Measurements from ENCODE around the gene RELN. TPM values are rescaled to one million over a fixed set of nuclear protein-coding genes. Genes with fewer than 3 reads are reported as not detected.
"Not testable (repeated sequence)": the region's sequence is repeated elsewhere in the genome, so short reads cannot be mapped to it uniquely, and the experiment has no call there.

RELN gene
- polyA plus RNA-seq, 10 donors, result 4.5 to 14.3 (median 7.3) TPM

DNA sequence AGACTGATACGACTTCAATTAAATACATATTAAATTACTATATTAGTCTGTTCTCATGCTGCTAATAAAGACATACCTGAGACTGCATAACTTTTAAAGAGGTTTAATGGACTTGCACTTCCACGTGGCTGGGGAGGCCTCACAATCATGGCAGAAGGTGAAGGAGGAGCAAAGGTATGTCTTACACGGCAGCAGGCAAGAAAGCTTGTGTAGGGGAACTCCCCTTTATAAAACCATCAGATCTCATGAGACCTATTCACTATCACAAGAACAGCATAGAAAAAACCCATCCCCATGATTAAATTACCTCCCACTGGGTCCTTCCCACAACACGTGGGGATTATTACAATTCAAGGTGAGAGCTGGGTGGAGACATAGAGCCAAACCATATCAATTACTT is 92.6 kb downstream of the RELN start:
- not testable (repeated sequence) for DNase-seq

DNA sequence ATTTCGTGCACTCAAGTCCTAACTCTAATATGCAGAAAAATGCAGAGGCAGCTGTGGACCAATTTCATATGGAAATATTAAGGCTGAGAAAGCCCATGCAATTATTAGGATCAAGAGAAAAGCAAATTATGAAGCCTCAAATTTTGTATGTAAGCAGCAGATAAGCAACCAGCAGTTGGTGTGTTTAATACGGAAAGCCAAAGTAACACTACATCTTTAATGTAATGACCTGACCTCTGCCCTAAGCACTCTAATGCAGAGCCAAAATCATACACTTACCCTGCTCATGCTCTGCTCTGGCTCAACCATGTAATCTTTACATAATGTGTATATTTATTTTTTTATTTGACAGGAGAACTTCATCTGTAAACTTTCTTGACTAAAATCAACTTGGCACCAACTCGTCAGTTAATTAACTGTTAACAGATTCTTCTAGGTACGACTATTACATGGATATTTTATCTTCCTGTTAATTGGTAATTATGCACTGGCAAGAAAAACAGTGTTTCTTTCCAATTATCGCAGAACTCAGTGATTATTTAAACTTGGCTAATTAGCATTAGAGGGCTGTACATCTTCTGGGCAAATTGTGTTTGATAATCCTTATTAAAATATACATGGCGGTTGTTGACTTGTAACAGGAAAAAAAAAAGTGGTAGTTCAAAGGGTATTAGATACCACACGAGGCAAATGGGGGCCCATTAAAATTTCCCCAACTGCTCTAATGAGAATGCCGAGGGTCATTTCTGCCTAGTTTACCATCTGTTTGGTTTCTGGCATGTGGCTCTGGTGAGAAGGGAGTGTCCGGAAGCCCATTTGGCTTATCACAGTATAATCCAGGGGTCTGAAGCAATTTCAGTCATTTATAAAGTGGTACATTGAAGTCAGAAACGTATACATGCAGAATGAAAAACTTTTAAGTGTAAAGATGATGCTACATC is 94.5 kb downstream of the RELN start:
- no peak for DNase-seq

DNA sequence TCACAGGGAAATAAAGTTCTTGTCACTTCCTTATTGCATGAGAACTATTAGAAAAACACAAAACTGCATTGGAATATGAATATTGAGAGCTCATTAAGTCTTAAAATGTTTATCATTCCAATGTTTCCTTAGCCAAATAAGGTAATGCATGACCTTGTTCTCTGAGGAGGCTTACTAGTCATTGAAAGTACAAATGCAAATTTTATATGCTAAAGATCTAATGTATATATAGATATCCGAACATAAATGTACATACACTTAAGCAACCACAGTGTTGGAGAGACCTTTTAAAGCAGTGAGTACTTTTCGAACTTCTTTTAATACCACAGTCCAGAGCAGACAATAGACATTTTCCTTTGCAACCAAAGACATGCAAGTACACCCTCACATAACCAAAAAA is 96.1 kb downstream of the RELN start:
- DNase-seq, result no peak

DNA sequence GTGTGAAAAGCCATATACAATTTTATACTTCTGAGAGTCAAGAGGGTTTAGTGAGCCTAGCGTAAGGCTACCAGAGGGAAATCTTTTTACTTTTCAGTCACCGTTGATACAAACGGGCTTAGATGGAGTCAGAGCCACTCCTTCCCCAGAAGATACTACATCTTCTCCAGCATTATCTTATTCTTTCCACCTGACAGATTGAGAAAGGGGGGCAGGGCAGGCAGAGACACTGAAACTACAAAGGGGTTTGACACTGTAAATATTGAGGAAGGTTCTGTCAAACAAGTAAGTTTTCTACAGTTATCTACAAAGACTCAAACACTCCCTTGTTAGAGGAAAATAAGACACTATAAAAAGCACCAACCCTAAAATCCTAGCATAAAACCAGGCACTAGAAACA is 100.0 kb downstream of the RELN start:
- DNase-seq, result no peak

DNA sequence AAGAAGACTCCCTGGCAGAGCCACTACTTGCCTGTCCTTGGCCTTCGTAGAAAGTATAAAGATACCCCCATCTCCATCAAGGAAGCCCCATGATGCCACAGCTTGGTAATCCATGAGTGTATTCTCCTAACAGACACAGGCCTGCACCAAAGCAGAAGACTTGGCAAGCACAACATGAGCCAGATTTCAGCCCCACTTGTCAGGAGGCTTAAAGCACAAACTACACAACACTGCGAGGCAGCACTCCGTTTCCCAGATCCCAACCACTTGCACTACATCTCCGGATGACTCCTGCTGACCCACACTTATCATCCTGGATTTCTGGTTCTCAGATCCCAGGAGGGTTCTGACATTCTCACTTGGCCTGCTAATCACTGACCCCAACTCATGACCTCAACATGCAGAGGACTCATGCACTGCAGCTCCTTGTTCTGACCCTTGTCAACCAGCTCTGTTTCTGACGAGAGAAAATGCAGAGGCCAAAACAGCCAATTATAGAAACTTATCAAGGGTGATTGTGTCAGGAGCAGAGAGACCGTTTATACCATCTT is 100.8 kb downstream of the RELN start:
- no peak for DNase-seq

DNA sequence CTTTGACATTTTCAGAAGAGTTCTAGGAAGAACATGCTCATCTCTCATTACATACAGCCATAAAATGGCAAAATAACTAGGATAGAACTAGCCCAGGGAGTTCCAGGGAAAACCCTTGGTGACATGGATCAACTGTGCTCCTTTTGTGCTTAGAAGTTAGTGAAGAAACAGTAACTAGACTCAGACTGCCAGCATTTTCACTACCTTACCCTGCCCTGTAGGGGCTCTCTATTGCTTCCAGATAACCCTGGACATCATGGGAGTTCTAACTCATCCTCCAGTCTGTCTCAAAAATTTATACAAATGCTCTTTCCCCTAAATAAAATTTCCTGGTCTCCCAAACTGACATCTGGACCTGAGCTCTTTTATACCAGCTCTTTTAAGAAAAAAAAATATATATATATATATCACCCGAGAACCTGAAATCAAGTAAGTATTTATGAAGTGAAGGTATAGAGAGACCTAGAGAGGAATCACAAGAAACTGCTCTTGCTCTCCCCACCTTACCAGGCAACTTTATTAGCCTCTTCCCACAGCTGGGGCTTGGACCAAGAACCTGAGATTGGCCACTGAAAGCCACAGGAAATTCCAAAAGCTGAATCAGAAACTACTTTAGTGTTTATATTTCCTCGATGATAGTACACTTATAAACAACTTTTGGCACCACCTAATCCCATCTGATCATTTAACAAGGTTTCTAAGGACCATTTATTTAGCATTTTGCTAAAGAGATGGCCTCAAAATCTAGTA is 101.4 kb downstream of the RELN start:
- DNase-seq, result no peak

DNA sequence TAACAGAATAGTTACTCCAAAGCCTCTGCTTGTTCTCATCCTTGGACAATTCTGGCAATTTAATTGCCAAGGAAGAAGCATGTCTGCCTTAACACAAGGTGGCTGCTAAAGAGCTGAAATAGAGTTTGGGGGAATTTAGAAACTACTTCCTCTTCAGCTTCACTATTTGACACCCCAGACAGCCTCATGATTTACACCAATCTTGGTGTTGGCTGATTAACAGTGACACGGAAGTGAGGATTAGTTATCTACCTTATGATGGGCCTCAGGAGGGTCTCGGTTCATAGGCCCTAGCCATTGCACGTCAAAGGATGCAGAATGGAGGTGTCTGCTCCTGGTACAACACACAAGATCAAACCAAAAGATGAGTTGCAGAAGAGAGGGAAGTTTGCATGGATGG is 102.4 kb downstream of the RELN start:
- no peak for DNase-seq

DNA sequence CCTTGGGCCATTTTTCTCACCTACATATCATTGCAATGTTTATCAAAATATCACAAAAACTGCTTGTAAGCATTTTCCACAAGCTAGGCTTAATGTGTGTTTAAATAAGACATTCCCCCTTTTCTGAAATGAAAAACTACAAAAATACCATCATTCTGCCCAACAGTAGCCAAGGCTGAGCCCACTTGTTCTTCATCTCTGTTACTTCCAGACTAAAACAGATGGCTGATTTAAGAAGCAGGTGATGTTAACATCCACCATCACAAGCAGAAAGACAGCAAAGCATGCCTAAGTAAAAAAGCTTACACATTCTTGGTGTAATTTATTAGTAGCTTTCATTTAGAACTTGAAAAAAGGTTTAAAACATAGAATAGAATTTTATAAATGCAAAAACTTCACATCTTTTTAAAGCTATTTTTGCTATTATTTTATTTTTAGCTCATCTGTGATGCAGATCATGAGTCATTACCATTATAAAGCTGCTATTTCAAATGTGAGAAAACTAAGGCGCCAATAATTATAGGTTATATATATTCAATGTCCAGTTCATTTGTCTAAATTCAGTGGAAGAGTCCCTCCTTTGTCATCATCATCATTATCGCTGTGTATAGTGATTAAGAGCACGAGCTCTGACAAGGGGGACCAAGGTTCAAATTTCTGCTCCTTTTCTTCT is 109.4 kb downstream of the RELN start:
- peak in 1 of 3 donors; percentile 11 for DNase-seq

DNA sequence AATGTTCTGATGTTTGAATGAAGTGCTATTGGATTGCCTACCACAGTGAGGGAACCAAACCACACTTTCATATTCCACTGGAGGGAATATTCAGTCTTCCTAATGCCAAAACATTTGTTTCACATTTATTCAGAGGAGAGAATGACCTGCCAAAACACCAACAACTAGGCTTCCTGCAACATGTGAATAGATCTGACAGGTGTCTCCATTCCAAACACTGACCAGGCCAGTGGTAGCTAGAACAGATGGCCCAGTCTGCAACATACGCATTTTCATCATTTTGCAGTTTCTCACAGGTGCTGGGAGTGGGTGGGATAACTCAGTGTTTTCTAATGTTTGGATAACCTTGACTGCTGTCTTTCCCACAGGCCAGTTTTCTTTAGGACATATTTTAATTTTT is 110.0 kb downstream of the RELN start:
- peak in 1 of 3 donors; percentile 12 for DNase-seq

DNA sequence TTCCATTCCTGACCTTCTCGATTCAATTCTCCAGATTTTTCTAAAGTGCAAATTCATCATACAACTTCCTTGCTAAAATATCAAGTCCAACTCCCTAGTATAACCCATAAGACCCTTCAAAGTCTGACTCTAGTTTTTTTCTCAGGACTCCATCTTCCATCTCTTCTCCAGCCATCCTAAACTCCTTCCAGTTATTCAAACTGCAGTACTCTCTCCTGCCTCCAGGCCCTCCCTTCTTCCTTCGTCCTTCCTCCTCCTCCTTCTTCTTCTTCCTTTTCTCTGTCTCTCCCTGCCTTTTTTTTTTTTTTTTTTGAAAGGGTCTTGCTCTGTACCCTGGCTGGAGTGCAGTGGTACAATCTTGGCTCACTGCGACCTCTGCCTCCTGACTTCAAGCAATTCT is 111.9 kb downstream of the RELN start:
- DNase-seq, result no peak

DNA sequence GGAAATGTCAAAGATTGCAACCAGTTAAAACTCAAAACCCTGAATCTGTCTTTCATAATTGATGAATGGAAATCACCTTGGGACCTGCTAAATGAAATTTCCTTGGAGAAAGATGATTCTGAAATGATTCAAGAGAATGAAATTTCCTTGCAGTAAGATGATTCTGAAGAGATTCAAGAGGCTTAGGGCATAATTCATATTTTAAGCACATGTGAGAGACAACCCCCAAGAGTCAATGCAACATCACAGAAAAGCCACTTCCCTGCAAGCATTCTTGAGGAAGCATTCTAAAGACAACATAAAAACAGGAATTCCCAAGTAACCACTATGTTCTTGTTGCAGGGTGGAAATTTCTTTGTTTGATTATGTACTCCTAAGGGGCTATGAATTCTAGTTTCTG is 113.7 kb downstream of the RELN start:
- no peak for DNase-seq

DNA sequence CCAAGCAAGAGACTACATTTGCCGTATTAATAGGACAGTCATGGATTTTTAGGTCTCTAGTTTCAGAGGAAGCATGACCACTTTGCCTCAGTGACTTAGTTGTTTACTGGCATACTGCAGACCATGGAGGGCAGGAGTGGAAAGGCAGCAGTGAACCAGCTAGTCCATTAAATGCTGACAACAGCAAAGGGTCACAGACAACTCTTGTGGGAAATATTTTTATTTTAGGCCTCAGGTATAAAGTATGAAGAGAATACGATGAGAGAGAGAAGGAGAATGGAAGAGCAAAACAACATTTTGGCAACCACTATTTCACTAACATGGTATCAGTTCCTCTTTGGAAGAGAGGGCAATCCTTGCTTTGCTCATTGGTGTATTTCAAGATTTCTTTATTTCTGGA is 118.0 kb downstream of the RELN start:
- DNase-seq, result no peak

DNA sequence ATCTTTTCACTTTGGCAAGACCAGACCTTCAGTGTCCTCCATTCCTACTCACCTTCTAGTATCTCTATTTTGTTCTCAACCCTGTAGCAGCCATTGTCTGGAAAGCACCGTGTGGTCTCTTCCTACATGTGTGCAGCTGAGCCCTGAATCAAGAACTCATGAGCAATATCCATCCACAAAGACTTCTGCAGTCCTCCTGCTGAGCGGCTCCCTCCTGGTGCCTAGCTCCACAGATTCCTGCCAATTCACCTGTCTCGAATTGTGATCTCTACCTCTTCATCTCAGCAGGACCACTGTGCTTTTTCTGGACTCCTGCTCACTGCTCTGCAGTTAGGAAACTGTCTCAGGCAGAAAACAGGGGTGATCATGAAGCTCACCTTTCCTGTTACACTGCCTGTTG is 118.8 kb downstream of the RELN start:
- no peak for DNase-seq

DNA sequence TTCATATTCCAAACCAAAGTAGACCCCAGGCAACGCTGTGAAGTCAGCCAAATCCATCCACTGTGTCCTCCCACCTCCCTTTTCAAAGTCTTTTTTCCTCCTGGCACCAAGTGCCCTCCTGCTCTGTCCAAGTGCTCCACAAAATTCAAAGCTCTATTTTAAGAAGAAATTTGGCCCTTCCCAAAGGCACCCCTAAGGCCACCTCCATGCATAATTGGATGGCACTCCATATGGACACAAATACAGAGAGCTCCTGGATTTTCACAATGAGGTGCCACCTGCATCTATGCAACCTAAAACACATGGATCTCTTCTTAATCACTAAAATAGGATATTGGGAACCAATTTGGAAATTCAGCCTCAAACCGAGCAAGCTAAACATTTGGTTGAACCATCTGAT is 121.6 kb downstream of the RELN start:
- no peak for DNase-seq

DNA sequence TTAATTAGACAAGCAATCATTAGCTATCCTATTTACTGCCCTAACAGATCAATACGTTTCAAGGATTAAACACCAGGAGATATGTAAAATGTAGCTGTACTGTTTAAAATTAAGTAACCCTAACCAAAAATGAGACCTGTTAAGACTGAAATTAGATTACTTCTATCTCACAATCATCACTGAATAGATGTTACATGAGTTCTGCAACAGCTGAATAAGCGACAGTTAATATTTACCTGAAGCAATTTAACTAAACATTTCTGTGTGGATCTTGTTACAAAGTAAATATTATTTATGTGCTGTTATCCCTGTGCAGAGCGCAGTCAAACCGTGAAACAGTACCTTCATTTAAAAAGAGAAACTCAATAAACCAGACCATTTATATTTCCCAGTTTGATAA is 122.5 kb downstream of the RELN start:
- DNase-seq, result no peak

DNA sequence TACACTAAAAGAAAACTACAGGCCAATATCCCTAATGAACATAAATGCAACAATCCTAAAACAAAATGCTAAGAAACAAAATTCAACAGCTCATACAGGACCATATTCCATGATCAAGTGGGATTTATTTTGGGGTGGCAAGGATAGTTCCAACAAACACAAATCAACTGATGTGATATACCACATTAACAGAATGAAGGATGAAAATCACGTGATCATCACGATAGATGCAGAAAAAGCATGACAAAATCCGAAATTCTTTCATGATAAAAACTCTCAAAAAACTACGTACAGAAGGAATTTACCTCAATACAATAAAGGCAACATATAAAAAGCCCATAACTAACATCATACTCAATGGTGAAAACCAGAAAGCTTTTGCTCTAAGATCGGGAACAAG is 124.0 kb downstream of the RELN start:
- DNase-seq, result no peak

DNA sequence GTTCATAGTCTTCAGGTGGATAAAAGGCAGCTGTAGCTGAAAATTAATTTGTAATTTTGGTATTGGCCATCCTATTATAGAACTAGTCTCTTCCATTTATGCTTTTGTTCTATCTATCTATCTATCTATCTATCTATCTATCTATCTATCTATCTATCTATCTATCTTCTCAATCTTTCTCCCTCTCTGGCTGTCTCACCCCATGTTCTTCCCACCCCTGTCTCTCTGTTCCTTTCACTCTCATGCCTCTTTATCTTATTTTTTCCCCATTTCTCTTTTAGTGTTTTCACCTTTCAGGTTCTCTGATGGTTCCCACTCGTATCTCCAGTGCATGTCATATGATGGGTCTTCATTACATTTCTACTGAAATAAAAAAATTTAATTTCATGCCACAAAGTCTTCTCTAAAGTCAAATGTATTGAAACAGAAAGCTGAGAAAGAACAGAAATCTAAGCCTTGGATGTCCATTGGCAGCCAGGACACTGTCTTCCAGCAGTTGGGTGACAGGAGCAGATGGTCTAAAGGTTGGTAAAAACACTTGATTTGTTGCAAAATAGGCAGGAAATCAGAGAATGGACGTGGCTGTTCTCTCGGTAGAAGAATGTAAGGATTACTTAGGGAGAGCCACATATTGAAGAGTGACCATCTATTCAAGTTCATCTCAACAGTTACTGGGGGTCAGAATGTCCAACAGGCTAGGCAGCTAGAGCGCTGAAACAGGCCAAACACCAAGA is 127.0 kb downstream of the RELN start:
- no peak for DNase-seq

DNA sequence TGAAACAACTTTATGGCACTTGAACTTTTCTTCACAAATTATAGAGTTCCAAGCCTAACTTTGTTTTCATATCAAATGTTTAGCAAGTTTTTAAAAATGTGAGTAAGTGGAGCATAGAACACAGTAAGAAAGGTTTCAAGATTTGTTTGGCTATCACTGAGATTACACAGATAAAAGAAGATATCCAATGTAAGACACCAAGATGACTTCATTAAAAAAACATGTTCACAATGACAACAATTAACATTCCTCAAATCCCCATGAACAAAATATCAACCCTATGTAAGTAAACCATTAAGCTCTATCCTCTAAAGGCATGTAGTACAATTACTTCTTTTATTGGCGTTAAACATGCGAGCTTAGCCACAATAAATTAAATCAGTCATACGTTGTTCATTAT is 129.7 kb downstream of the RELN start:
- no peak for DNase-seq

DNA sequence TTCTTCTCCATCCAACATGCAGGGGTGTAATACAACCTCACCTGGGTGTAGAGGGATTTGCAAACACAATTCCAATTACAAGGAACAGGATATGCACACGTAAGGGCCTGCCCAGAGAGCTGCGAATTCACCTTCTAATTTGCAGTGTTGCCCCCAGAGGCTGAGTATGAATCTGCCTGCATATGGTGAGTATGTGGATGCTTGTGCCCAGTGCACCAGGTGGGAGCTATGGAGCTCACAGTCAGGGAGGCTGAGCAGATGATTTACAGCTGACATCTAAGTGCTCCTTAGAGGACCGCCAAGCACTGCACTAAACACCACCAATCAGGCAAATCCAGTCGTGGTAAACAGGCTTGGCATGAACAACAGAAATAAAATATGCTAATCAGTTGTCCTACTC is 132.0 kb downstream of the RELN start:
- DNase-seq, result no peak

DNA sequence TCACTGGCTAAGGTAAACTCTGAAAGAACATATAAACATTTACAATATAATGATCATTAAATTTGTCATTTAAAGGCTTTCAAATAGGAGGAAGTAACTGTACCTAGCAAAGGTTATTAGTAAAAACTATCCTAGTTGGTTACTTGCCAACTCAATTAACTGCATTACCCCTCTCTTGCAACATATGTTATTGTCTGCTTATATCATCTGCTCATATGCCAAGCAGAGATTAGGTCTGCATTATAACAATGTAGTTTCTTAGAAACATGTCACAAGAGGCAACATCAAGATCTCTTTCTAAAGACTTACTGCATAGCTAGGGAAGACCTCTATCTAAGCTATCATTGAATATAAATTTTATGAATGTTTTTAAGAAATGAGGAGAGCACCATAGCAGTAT is 132.5 kb downstream of the RELN start:
- DNase-seq, result no peak

DNA sequence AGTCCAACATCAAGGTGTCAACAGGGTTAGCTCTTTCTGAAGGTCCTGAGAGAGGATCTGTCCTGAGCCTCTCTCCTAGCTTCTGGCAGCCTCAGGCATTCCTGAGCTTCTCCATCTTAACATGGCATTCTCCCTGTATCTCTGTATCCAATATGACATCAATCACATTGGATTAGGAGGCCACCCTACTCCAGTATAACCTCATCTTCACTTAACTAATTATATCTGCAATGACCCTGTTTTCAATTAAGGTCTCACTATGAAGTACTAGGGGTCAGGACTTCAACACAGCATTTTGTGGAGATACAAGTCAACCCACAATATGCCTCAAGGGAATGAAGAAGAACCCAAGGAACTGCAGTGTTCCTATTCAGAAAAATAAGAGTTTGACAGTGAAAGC is 133.8 kb downstream of the RELN start:
- no peak for DNase-seq

DNA sequence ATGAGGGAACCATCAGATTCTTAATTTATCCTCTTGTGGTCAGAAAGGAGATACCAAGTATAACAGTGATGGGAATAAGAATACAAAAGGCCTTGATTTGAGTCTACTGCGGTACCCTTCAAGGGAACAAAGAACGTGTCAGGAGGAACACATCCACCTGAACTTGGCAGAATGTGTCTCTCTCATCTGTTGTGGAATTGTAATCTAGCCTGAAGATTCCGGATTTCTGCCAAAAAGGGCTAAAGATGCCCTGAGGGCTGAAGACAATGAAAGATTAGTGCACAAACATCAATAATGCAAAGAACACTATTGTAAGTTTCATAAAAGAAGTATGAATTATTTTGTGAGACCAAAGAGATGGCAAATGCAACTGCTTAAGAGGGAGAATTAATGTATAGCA is 134.8 kb downstream of the RELN start:
- no peak for DNase-seq

All from muscle of back (tissue), 11 donors.